Muscle of leg (tissue), 16 donors: Measurements from ENCODE around the gene VPS35L. TPM values are rescaled to one million over a fixed set of nuclear protein-coding genes. Genes with fewer than 3 reads are reported as not detected.

Experiments
- DNase-seq: peaks from one replicate; pipeline ENCODE4 v3.0.0; 2013
- H3K27ac ChIP-seq: one replicate; pipeline ENCODE4 v1.5.1; 2013; ENCODE audit warnings: mild to moderate bottlenecking, low read length, control low read depth
- H3K27me3 ChIP-seq: one replicate; pipeline ENCODE4 v1.6.1; 2013; ENCODE audit warnings: low read length; ENCODE audit not compliant: control insufficient read depth, insufficient read depth
- H3K36me3 ChIP-seq: one replicate; pipeline ENCODE4 v1.6.1; 2013; ENCODE audit warnings: low read length; ENCODE audit not compliant: control insufficient read depth, insufficient read depth
- H3K4me1 ChIP-seq: one replicate; pipeline ENCODE4 v1.6.1; 2013; ENCODE audit warnings: low read length; ENCODE audit not compliant: control insufficient read depth, insufficient read depth
- H3K4me3 ChIP-seq: one replicate; pipeline ENCODE4 v1.5.1; 2013; ENCODE audit warnings: low read length, control low read depth
- H3K9me3 ChIP-seq: replicated peaks from 2 replicates; pipeline ENCODE4 v1.6.1; 2013; ENCODE audit warnings: low read depth, low read length; ENCODE audit not compliant: control insufficient read depth
- WGBS: methylation state at CpG from one replicate; pipeline ENCODE4 v1.1.5; 2013; ENCODE audit warnings: missing lambda C conversion rate; ENCODE audit not compliant: insufficient coverage; 5-methylcytosine and 5-hydroxymethylcytosine counted together
- long read RNA-seq, 11 donors: transcript quantifications; one replicate each; lab custom pipeline, GENCODE V29; 2026
- polyA plus RNA-seq, 8 donors: library from polyadenylated mRNA; unstranded; fragments of 120-200 nt; gene quantifications; one replicate each; pipeline versions ENCODE4 v1.2.1 to v1.2.3, GENCODE V29; 2013; ENCODE audit warnings: inconsistent platforms in 1 of 8, low replicate concordance in 1 of 8; ENCODE audit not compliant: insufficient read length in 8 of 8, insufficient read depth in 1 of 8
- total RNA-seq: library from RNA; stranded (reverse); fragments of 120-200 nt; gene quantifications from one replicate; pipeline ENCODE4 v1.2.4, GENCODE V29; 2013

The VPS35L gene
- 23.6 TPM for total RNA-seq
- 10 to 100 TPM; 30.4 to 39.8 (median 34.3) TPM for polyA plus RNA-seq
- long read RNA-seq, donor 1, partial matches to known transcripts = 0 of 2 reads
- long read RNA-seq, donor 1, other reads (novel, unspliced or antisense) = 0 of 2 reads
- long read RNA-seq, donor 2, partial matches to known transcripts = 0 of 3 reads
- long read RNA-seq, donor 2, other reads (novel, unspliced or antisense) = 0 of 3 reads
- long read RNA-seq, donor 3, partial matches to known transcripts = 41 of 51 reads
- long read RNA-seq, donor 3, other reads (novel, unspliced or antisense) = 6 of 51 reads
- long read RNA-seq, donor 4, transcript VPS35L-203 (31 exons, 3,855 nt) = major isoform, 5 of 6 reads
- long read RNA-seq, donor 4, partial matches to known transcripts = 0 of 6 reads
- long read RNA-seq, donor 4, other reads (novel, unspliced or antisense) = 0 of 6 reads
- long read RNA-seq, donor 5, partial matches to known transcripts = 11 of 15 reads
- long read RNA-seq, donor 5, other reads (novel, unspliced or antisense) = 0 of 15 reads
- long read RNA-seq, donor 6, transcript VPS35L-203 (31 exons, 3,855 nt) = major isoform, 6 of 11 reads
- long read RNA-seq, donor 6, partial matches to known transcripts = 5 of 11 reads
- long read RNA-seq, donor 6, other reads (novel, unspliced or antisense) = 0 of 11 reads
- long read RNA-seq, donor 7, partial matches to known transcripts = 0 of 3 reads
- long read RNA-seq, donor 7, other reads (novel, unspliced or antisense) = 0 of 3 reads
- long read RNA-seq, donor 8, partial matches to known transcripts = 6 of 9 reads
- long read RNA-seq, donor 8, other reads (novel, unspliced or antisense) = 0 of 9 reads
- long read RNA-seq, donor 9, partial matches to known transcripts = 0 of 1 reads
- long read RNA-seq, donor 9, other reads (novel, unspliced or antisense) = 0 of 1 reads
- long read RNA-seq, donor 10, transcript VPS35L-203 (31 exons, 3,855 nt) = major isoform, 6 of 13 reads
- long read RNA-seq, donor 10, partial matches to known transcripts = 5 of 13 reads
- long read RNA-seq, donor 10, other reads (novel, unspliced or antisense) = 0 of 13 reads
- long read RNA-seq, donor 11, transcript VPS35L-223 (2 exons, 1,016 nt) = major isoform, 5 of 8 reads
- long read RNA-seq, donor 11, partial matches to known transcripts = 0 of 8 reads
- long read RNA-seq, donor 11, other reads (novel, unspliced or antisense) = 0 of 8 reads

GRCh38 chr16:19555186-19555937 lies at the start of gene VPS35L:
TSS of gene VPS35L (plus strand) at chr16:19555703. CDS start at chr16:19555730, 27 bp downstream.
- WGBS = 0% methylated on average over 51 of the region's 53 CpGs
- Histone ChIP-seq H3K4me1 (peaks cover 4% of the 10 kb centered on the region), H3K4me3 (peak within 1 kb of the TSS; percentile 83), H3K9me3 (no peaks in the 10 kb centered on the region), H3K36me3 (peaks cover 4% of the 10 kb centered on the region), H3K27ac (peak within 1 kb of the TSS; percentile 90), H3K27me3 (no peaks in the 10 kb centered on the region)
- peak; percentile 100 for DNase-seq

- no peak overlapping the region for H3K27ac ChIP-seq
- no peaks in the 10 kb centered on the region for H3K27me3 ChIP-seq
- no peaks in the 10 kb centered on the region for H3K9me3 ChIP-seq
- no peaks in the 10 kb centered on the region for H3K4me1 ChIP-seq
- no CpG with 5 or more reads among the region's 4 CpGs for WGBS
- H3K4me3 ChIP-seq = no peak overlapping the region
- H3K36me3 ChIP-seq = peaks cover 29% of the 10 kb centered on the region
- no peak for DNase-seq
Measured at GRCh38 chr16:19506965-19507364, 48.5 kb upstream of the VPS35L start.

GRCh38 chr16:19507867-19508266 lies 47.6 kb upstream of the VPS35L start:
- no peak for DNase-seq
- Histone ChIP-seq H3K4me3 (no peak overlapping the region), H3K9me3 (no peaks in the 10 kb centered on the region), H3K4me1 (no peaks in the 10 kb centered on the region), H3K27me3 (no peaks in the 10 kb centered on the region), H3K27ac (no peak overlapping the region), H3K36me3 (peaks cover 28% of the 10 kb centered on the region)
- no CpG with 5 or more reads among the region's 2 CpGs for WGBS

GRCh38 chr16:19512297-19512696 lies 43.2 kb upstream of the VPS35L start:
- Histone ChIP-seq H3K27me3 (no peaks in the 10 kb centered on the region), H3K27ac (no peak overlapping the region), H3K4me3 (no peak overlapping the region), H3K9me3 (no peaks in the 10 kb centered on the region), H3K36me3 (peaks cover 7% of the 10 kb centered on the region), H3K4me1 (no peaks in the 10 kb centered on the region)
- DNase-seq = no peak

GRCh38 chr16:19513377-19514053 lies 42.0 kb upstream of the VPS35L start:
- peak; percentile 57 for DNase-seq
- Histone ChIP-seq H3K4me3 (no peak overlapping the region), H3K36me3 (peaks cover 3% of the 10 kb centered on the region), H3K27me3 (no peaks in the 10 kb centered on the region), H3K9me3 (no peaks in the 10 kb centered on the region), H3K27ac (no peak overlapping the region), H3K4me1 (no peaks in the 10 kb centered on the region)
- no CpG with 5 or more reads among the region's 4 CpGs for WGBS

- Histone ChIP-seq H3K4me1 (peaks cover 5% of the 10 kb centered on the region), H3K27ac (no peak overlapping the region), H3K9me3 (no peaks in the 10 kb centered on the region), H3K4me3 (no peak overlapping the region), H3K36me3 (no peaks in the 10 kb centered on the region), H3K27me3 (no peaks in the 10 kb centered on the region)
- DNase-seq = no peak
- WGBS = no CpG with 5 or more reads among the region's 2 CpGs
Measured at GRCh38 chr16:19515757-19516156, 39.7 kb upstream of the VPS35L start.

- Histone ChIP-seq H3K9me3 (no peaks in the 10 kb centered on the region), H3K36me3 (no peaks in the 10 kb centered on the region), H3K4me1 (peaks cover 13% of the 10 kb centered on the region), H3K27ac (no peak overlapping the region), H3K4me3 (no peak overlapping the region), H3K27me3 (no peaks in the 10 kb centered on the region)
- no peak for DNase-seq
- no CpG with 5 or more reads among the region's 8 CpGs for whole genome bisulfite sequencing
Measured at GRCh38 chr16:19517424-19518089, 37.9 kb upstream of the VPS35L start.

GRCh38 chr16:19518388-19518787 lies 37.1 kb upstream of the VPS35L start:
- H3K4me1 ChIP-seq = peaks cover 16% of the 10 kb centered on the region
- DNase-seq = no peak
- no CpG with 5 or more reads among the region's 2 CpGs for WGBS
- H3K9me3 ChIP-seq = no peaks in the 10 kb centered on the region
- no peak overlapping the region for H3K4me3 ChIP-seq
- no peak overlapping the region for H3K27ac ChIP-seq
- H3K27me3 ChIP-seq = no peaks in the 10 kb centered on the region
- no peaks in the 10 kb centered on the region for H3K36me3 ChIP-seq
